ENCODE data around the gene KPRP. TPM values are rescaled to one million over a fixed set of nuclear protein-coding genes. Genes with fewer than 3 reads are reported as not detected.

Gene KPRP
- total RNA-seq, 1 experiment from 2014 or later = not detected

- no peaks in the 10 kb centered on the region for H3K79me2 ChIP-seq (ENCODE audit: insufficient read depth, low read length)
- TF ChIP-seq, protein P1, sequence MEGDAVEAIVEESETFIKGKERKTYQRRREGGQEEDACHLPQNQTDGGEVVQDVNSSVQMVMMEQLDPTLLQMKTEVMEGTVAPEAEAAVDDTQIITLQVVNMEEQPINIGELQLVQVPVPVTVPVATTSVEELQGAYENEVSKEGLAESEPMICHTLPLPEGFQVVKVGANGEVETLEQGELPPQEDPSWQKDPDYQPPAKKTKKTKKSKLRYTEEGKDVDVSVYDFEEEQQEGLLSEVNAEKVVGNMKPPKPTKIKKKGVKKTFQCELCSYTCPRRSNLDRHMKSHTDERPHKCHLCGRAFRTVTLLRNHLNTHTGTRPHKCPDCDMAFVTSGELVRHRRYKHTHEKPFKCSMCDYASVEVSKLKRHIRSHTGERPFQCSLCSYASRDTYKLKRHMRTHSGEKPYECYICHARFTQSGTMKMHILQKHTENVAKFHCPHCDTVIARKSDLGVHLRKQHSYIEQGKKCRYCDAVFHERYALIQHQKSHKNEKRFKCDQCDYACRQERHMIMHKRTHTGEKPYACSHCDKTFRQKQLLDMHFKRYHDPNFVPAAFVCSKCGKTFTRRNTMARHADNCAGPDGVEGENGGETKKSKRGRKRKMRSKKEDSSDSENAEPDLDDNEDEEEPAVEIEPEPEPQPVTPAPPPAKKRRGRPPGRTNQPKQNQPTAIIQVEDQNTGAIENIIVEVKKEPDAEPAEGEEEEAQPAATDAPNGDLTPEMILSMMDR (conservative IDR thresholded peaks at IDR 0.05) = no peak
- H3K27ac Mint-ChIP-seq = no peak overlapping the region
- H3K9me3 ChIP-seq (ENCODE audit: control insufficient read depth, low read depth, low read length) = peaks cover 89% of the 10 kb centered on the region
- H3T11ph ChIP-seq (ENCODE audit: low read length) = no peak overlapping the region
- H3K79me1 ChIP-seq (ENCODE audit: insufficient read depth, low read depth, low read length, poor library complexity, severe bottlenecking) = no peaks in the 10 kb centered on the region
- peaks cover 96% of the 10 kb centered on the region in 2 experiments for H3K9me3 Mint-ChIP-seq
- H3K4me2 ChIP-seq (ENCODE audit: insufficient read depth, insufficient read length, low read length) = no peak overlapping the region
- no peak overlapping the region for H4K91ac ChIP-seq (ENCODE audit: insufficient read length, low read depth, low read length)
- peaks cover 1% of the 10 kb centered on the region; the same call in 1 of the 2 replicates for H3K27me3 Mint-ChIP-seq (ENCODE audit: low read depth)
- no peaks in the 10 kb centered on the region for H3K4me1 ChIP-seq (ENCODE audit: insufficient read depth, low read length)
- no peak overlapping the region for H3K9ac ChIP-seq (ENCODE audit: extremely low read depth, insufficient read length, low read length)
- H4K20me1 ChIP-seq (ENCODE audit: control insufficient read depth, insufficient read depth, insufficient read length) = no peaks in the 10 kb centered on the region
- H3K14ac ChIP-seq (ENCODE audit: insufficient read depth, low read length) = no peak overlapping the region
- H3K56ac ChIP-seq (ENCODE audit: insufficient read length, low read depth, low read length) = no peak overlapping the region
- no peak overlapping the region for H4K8ac ChIP-seq (replicated peaks; ENCODE audit: insufficient read length, low read depth, low read length)
- H3K27ac ChIP-seq (ENCODE audit: insufficient read length, low read depth, low read length) = no peak overlapping the region
- no peak overlapping the region for H4K5ac ChIP-seq (ENCODE audit: insufficient read length, low read depth, low read length)
- no peak overlapping the region for H3K4ac ChIP-seq (ENCODE audit: low read depth, low read length)
- H2BK12ac ChIP-seq (ENCODE audit: insufficient read length, low read depth, low read length) = no peak overlapping the region
- H3K4me3 Mint-ChIP-seq = no peak overlapping the region
- H2BK15ac ChIP-seq (ENCODE audit: low read depth, low read length) = no peak overlapping the region
- no peak overlapping the region for H2AFZ ChIP-seq (ENCODE audit: low read length)
- H3K4me1 Mint-ChIP-seq = no peaks in the 10 kb centered on the region
- no peak overlapping the region for H3K18ac ChIP-seq (ENCODE audit: insufficient read length, low read depth, low read length)
- no peak overlapping the region for H2BK120ac ChIP-seq (ENCODE audit: low read depth, low read length, poor library complexity, severe bottlenecking)
- DNase-seq = no peak
- H3K23me2 ChIP-seq (ENCODE audit: insufficient read length, low read depth, low read length, poor library complexity, severe bottlenecking) = no peaks in the 10 kb centered on the region
- no peak overlapping the region for H2BK5ac ChIP-seq (ENCODE audit: insufficient read length, low read length)
- H3K36me3 Mint-ChIP-seq (ENCODE audit: insufficient read depth in 1 of 3, low read depth in 3 of 3) = peaks cover 4 to 13% (median 11%) of the 10 kb centered on the region in 3 experiments; a peak in 5 of 7 replicates
- no peak overlapping the region for H2BK20ac ChIP-seq (ENCODE audit: low read depth, low read length, poor library complexity, severe bottlenecking)
- H3K27me3 ChIP-seq (ENCODE audit: insufficient read depth, low read length) = no peaks in the 10 kb centered on the region
- H2AK5ac ChIP-seq (ENCODE audit: insufficient read length, low read length) = no peak overlapping the region
- no peak overlapping the region for H3K23ac ChIP-seq (ENCODE audit: insufficient read length, low read depth, low read length)
Observed at GRCh38 chr1:152725261-152725660, 32.6 kb upstream of the KPRP start.
